Ramos (cell line): ENCODE data around the gene CELF4.

Experiments
- in situ Hi-C: fragments of 300-500 bp; cut with MboI; formaldehyde crosslinking; loops from one replicate; pipeline ENCODE4 v1.14.3; 2022; ENCODE audit warnings: low sequenced_read_pairs; ENCODE audit not compliant: unreplicated experiment

Gene CELF4

DNA sequence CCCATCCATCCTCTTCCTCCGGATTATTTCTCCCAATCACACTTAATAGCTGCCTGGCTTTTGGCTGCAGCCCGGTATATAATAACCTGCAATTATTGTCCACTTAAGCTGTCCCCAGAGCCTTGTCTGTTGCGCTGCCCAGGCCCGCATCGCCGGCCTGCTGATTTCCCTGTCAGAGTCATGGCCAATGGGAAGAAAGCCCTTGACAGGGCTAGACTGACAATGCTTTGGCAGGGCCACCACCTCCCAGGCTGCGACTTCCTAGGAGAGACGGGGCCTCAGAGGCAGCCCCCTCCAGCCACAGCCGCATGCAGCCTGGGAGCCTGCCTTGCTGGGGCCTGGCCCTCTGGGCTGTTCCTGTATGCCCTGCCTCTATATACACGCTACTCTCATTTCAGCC, 10.0 kb upstream of the CELF4 start:
- in situ Hi-C loops = no loop called here

DNA sequence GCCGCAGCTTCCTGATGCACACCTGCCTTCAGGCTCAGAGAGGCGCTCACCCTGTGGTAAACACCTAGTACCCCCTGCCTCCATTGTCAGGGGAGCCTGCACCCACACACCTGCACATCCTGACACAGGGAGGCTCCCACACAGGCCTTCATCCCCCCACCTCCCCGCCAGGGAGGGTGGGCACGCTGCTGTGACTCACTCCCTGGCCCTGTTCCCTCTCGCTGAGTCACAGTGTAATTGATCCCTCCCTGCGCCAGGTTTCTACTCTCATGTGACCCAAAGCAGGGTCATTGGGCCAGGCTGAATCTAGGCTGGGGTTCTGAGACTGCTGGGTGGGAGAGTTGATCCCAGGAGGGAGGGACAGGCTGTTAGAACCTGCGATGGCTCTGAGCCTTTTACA, 8.5 kb upstream of the CELF4 start:
- in situ Hi-C loops = no loop called here

DNA sequence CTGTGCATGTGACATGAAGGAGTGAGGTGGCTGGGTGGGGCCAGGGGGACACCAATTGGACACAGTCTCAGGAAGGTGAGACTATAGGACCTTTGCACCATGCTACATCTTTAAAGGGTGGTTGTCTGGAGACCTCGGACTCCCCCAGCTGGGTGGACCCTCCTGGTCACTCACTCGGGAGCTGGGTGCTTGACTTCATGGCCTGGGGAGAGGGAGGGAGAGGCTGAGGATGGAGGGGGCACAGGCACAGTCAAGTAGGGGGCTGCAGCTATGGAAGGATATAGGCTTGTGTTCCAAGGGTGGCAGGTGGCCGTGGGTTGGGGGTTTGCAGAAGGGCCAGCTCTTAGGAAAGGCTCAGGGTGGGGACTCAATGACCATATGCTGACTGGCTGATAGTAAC, 7.1 kb upstream of the CELF4 start:
- in situ Hi-C loops = no loop called here

DNA sequence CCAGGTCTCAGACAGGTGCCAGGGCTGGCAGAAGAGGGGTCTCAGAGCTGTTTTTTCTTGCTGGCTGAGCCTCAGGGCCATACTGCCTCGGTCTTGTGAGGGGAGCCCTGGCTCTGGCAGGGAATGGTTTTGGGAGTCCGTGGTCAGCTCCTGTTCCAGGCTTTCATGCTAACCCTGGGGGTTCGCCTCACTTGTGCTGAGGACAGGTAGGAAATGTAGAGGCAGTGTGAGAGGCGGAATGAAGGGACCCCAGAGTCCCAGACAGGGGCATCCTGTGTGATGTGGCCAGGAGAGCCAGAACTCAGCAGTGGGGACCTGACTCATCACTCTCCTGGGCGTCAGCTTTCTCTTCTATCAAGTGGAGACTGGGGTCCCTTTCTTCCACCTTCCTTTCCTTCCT, 5.7 kb upstream of the CELF4 start:
- in situ Hi-C loops = no loop called here

DNA sequence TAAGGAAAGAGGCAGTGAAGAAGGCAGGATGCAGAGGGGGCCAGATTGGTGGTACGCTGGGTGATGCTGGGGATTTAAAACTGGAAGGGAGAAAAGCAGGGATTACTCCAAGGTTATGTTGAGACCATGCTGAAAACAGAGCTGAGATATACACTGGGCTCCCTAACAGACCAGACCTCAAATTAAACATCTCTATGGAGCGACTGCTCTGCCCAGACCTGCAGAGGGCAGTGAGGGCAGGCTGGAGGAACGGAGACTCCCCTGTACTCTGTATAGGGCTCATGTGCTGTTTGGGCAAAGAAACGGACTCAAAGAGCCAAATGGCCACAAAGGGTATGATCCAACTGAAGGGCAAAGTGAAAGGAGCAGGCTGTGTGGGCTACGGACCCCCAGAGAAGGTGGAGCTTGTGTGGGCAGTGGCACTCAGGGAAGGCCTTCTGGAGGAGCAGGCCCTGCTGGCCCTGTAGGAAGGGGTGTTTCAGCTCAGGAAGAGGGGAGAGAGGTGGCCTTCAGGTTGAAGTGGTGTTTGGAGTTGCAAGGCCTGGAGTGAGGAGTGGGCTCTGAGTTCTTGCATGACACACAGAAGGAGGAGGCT, 4.8 kb upstream of the CELF4 start:
- in situ Hi-C loops = no loop called here

DNA sequence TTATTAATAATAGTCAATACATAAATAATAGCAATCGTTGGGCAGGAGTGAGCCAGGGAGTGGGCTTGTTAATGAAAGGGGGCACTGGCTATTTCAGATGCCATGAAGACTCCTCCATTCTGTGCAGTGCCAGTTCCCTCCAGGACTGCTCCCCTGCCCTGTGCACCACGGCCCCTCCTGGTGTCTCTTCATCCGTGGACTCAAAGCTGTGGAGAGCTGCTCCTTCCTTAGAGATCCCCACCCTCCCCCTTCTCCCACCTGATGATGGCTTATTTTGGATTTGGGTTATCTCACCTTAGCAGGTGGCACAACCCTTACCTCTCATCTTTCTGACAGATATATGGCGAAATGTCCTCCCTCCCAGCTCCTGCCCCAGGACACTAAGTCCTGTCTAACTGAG, 3.1 kb upstream of the CELF4 start:
- in situ Hi-C loops = no loop called here

DNA sequence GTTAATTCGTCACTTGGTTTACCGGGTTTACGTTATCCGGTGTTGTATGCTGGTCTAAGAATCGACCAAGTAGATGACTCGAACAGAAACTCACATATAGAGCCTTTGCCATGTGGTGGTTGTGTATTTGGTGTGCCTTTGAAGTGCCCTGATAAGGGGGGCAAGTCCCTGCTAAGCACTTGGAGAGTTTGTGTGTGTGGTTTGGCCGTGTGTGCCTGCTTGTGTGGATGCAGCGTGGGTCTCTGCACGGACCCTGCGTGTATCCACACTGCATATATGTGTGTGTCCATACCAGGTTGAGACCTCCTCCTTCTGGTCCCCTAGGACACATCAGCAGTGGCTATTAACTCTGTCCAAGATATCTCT, 2.4 kb upstream of the CELF4 start:
- in situ Hi-C loops = no loop called here

DNA sequence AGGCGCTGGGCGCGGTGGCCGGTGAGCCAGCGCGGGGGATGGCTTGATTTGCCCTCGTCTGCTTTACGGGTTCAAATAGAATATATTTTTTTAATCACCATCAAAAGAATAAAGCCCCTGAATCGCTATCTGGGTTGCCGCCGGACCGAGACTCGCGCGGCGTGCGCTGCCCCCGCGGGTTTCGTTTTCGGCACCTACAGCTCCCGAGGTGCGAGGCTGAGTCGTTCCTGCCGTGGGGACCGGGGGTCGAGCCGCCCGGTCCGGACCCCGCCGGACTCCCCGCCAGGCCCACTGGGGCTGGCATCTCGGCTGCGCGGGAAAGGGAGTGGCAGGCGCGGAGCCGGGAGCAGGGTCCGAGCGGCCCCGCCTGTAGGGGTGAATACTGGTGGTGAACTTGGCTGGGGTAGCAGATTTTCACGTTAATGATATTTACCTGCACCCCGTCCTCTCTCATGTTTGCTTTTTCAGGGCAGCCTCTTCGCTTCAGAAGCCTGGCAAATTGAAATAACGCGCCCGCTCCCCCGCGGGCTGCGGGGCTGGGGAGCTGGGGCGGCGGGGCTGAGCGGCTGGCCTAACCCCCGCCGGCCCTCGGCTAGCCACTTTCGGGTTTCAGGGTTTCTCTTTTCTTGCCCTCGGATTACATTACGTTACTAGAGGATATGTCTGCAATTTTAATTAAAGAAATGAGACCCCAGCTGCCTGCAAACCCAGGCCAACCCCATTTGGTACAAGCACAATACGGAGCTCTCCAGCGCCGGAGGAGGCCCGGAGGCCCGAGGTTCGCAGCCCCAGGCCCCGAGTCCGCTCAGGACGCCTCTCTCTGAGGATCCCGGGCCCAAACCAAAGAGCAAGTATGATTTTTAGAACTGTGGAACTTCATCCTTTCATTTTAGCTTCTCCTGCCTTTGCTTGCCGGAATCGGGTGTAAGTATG, 1.7 kb upstream of the CELF4 start:
- in situ Hi-C loops = no loop called here

DNA sequence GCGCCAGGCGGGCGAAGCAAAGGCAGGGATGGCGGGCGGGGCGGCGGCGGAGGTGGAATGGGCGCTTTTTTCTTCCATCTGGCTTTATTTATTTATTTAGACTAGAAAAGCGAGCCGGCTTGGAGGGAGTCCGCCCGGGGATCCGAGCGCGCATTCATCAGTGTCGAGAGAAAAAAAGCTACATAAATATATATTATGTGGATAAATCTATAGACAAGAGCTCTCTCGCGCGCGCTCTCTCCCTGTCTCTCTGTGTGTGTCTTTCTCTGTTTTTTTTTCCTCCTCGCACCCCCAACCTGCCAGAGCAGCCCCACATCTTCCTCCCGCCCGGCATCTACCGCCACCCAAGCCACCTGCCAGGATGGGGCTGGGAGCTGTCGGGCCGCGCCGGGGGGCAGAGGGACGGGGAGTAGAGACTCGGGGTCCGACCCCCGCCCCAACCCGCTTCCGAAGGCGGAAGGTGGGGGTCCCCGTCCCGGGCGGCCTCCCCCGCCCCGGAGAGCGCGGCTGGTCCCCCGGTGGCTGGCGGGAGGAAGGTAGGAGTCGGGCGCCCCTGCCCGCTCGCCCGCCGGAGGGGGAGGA, 972 bp upstream of the CELF4 start:
- in situ Hi-C loops = no loop called here

DNA sequence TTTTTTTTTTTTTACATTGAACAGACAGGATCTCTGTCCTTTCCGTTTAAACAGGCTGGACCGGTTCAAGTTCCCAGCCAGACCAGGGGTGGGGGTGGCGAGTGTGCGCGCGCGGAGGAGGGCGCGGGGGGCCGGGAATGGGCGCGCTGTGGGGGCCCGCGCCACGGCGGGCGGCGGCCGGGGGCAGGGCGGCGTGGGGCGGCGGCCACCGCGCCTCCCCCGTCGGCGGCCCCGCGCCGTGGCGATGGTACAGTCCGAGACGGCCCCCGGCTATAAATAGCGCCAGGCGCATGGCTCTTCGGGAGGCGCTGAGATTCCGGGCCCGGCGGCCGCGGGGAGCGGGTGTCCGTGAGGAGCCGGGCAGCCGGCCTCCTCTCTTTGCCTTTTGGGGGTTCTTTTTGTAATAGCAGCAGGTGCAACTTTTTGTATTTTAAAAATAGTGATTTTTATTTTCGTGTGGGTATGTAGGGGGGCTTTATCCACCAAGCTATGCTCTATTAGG, 430 bp upstream of the CELF4 start:
- in situ Hi-C loops = no loop called here

DNA sequence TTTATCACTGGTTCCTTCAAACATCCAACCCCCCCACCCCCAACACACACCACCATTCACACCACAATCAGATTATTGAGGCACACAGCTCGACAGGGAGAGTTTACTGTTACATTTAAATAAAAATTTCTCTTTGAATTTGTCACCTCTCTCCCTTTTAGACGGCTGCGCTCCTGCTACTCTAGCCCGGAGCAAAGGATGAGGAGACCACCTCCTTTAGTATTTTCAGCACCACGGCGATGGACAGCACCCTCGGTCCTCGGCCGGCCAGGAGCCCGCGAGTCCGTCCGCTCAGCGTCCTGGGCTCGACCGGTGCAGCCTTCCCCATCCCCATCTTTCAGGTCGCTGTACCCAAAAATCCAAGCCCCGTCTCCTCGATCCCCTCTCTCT, 892 bp downstream of the CELF4 start:
- in situ Hi-C loops = no loop called here

DNA sequence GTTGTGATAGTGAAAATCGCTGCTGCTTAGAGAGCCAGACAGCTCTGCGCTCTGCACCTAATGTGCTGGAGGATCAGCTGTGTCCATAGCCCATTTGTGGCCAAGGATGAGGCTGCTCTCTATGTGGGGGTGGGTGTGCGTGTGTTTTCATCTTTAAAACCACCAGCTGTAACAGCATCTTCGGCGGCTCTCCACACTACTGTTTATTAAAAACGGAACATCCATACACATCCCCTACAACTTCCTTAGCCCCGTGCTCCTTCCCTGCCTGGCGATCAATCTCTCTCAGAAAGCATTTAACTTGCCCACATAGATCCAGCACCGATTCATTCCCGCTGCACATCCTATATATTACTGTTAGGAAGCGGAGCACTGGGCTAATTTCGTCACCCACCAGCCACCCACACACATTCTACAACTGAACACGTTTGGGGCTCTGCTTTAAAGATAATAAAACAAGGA, 1.6 kb downstream of the CELF4 start:
- in situ Hi-C loops = no loop called here

DNA sequence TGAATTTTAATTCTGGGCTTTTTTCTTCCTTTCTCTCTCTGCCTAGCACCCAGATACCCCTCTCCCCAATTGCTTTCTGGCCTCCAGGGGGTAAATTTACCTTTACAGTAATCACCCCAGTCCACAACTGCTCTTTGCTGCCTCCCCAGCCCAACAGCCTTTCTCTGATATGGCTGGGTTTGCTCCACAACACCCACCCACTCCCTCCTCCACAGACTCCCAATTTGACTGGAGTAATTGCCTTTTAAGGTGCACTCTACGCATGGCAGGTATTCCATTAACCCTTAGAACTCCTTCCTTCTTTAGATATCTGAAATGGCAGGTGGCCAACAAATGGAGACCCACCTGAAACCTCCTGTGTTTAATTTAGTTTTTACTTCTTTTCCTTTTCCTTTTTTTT, 3.6 kb downstream of the CELF4 start:
- in situ Hi-C loops = no loop called here

DNA sequence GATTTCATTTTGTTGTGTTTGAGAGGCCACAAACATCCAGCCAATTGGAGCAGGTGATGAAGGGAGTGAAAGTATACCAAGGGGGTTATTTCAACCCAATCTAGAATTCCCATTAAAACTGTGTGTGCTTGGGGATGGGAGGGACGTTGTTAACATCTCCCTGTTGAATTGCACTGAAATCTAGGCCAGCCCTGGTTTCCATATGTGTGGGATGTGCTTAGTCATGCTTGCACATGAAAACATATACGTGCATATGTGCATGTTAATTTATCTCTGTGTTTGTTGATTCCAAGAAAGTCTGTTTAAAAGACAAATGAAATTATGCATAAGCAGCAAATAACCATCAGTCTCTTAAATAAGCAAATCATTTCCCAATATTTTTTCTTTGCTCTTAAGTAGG, 5.6 kb downstream of the CELF4 start:
- in situ Hi-C loops = no loop called here

DNA sequence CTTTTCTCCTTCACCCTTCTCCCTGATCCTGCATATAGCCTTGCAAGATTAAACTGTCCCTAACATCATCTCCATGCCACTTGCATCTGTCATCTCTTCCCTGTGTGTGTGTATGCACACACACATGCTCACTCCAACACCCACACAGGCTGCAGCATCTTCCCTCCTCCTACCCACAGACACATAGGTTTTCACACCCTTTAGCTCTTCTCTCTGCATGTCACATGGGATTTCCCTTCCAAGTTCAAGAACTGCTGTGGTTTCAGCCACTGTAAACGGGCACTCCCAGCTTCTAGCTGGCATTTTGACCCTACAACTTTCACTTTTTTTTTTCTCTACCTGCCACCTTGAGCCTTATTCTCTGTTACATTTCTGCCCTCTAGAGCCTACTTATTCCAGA, 6.4 kb downstream of the CELF4 start:
- in situ Hi-C loops = no loop called here

DNA sequence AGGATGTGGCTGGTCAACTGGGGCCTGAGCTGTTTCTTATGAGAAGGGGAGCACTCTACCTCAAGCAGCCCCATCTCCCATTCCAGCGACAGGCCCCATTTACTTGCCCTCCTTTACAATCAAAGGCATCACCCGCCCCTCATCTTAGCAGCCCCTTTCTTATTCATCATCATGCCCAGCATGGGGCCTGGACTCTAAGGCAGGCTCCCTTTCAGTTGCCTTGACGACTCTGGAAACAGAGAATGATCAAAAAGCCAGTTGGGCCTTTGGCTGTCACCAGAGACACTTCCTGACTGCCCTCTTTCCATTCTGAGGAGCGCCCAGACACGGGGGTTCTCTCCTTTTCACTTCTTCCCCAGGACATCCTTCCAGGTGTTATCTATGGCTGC, 11.2 kb downstream of the CELF4 start:
- in situ Hi-C loops = no loop called here

DNA sequence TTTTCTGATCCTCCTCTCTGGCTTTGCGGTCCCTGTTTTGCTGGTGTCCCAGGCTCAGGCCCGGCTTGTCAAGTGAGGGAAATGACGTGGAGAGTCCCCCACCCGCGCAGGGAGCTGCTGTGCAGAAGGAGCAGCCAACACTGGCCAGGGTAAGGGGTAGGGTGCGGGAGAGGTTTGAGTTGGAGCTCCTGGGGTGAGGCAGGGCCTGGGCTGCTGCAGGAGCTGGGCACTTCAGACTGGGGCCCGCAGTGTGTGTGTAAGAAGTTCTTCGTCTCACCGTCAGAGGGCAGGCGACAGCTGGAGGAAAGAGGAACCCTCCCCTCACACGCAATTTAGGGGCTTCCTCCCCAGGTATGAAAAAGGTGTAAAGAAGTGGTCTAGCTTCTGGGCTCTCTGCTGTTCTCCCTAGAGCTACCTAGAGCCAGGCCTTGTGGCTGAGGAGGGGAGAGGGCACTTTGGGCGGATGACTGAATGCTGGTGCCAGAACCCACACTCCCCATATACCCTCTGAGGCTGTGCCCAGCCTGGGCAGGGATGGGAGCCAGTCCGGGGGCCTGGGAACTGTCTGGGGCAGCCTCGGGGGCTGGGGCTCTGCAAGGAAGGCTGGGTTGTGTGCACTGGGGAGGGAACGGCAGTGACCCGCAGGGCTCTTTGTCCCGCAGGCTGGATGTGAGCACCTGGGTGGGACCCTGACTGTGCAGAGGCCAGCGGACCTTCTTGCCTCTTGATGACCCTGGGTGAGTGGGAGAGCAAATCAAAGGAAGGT, 11.8 kb downstream of the CELF4 start:
- in situ Hi-C loops = no loop called here

DNA sequence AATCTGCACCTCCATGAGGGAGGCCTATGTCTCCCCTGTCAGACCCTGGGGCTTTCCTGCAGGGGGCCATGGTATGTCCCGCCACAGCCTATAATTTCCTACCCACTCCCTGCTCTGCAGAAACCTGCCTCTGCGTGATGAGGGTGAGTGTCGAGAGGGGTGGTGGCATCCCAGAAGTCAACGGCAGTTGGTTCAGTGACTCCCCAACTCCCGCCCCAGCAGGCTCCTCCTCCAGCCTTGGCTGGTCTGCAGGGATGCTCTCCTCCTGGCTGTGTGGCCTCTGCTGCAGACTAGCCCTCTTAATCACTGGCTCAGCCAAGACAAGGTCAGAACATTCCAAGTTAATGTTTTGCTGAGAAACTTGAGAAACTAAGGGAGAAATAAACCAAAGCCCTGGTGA, 13.3 kb downstream of the CELF4 start:
- in situ Hi-C loops = no loop called here

DNA sequence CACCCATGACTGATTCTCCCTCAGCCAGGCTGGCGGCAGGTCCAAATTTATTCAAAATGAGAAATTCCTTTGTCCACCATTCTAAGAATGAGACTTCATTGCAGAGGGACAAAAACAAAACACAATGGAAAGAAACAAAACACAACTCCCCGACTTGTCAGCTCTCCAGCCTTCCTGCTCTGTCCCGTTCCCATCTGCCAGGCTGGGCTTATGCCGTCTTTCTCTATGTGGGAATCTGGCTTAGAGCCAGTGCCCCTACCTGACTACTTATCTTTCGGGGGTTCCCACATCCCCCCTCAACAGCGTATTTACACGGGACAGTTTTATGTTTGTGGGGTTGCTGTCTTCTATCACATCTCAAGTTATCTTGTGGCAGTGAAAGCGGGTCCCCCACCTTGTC, 13.8 kb downstream of the CELF4 start:
- in situ Hi-C loops = no loop called here

DNA sequence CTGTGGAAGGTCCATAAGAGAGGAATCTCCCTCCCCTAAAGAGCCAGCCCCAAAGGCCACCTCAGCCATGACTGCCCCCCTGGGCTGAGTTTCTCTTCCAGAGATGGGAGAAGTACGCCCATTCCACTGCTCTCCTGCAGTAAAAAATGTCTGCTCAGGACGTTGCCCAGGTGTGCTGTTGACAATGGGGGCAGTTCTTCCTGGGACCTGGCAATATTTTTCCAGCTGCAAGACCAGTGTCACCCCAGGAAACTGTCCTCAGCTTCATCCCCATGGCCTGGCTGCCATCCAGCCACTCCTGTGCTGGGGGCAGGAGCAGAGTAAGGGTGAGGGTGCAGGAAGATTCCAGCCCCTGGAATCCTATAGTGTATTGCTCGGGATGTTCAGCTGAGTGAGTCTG, 14.3 kb downstream of the CELF4 start:
- in situ Hi-C loops = no loop called here
